Breast epithelium (tissue), 4 donors: Measurements from ENCODE around the gene TTLL13. TPM values are rescaled to one million over a fixed set of nuclear protein-coding genes. Genes with fewer than 3 reads are reported as not detected.
"Not testable (repeated sequence)": the region's sequence is repeated elsewhere in the genome, so short reads cannot be mapped to it uniquely, and the experiment has no call there.

Experiments used
- DNase-seq, 2 donors: peaks; one replicate each; pipeline ENCODE4 v3.0.0-alpha.2; 2019; ENCODE audit warnings: low spot score in 2 of 2
- H3K27ac ChIP-seq, 2 donors: fragments of 200-600 bp; sonication (generic) in 1 of 2; one replicate each; pipeline ENCODE4 v1.5.1; 2016 to 2019; ENCODE audit warnings: mild to moderate bottlenecking in 1 of 2
- H3K27me3 ChIP-seq, 2 donors: fragments of 200-600 bp; sonication (generic) in 1 of 2; one replicate each; pipeline versions ENCODE4 v1.5.1 to v1.6.0; 2017 to 2019; ENCODE audit warnings: control low read depth in 1 of 2, mild to moderate bottlenecking in 1 of 2
- H3K36me3 ChIP-seq: fragments of 200-600 bp; one replicate; pipeline ENCODE4 v1.5.1; 2019
- H3K4me1 ChIP-seq, 2 donors: fragments of 200-600 bp; sonication (generic); one replicate each; pipeline ENCODE4 v1.5.1; 2016 to 2019; ENCODE audit warnings: control low read depth in 1 of 2
- H3K4me3 ChIP-seq, 3 donors: fragments of 200-600 bp; sonication (generic); 1 replicate in 2 of 3; 2 replicates in 1 of 3; pipeline ENCODE4 v1.5.1; 2016 to 2019; ENCODE audit warnings: mild to moderate bottlenecking in 3 of 3, moderate library complexity in 2 of 3
- H3K9me3 ChIP-seq, 2 donors: fragments of 200-600 bp; sonication (generic) in 1 of 2; one replicate each; pipeline ENCODE4 v1.5.1; 2016 to 2019; ENCODE audit warnings: control low read depth in 1 of 2
- POLR2A ChIP-seq: fragments of 450-650 bp; IDR thresholded peaks from one replicate; pipeline ENCODE4 v1.6.1; 2016; ENCODE audit warnings: antibody characterized with exemption, mild to moderate bottlenecking, moderate library complexity
- POLR2AphosphoS5 ChIP-seq, 3 donors: sonication (generic); formaldehyde crosslinking; IDR thresholded peaks; one replicate each; pipeline ENCODE4 v1.6.1; 2017; ENCODE audit warnings: antibody characterized with exemption in 3 of 3
- intact Hi-C: fragments of 100-400 bp; cut with DNase I; formaldehyde crosslinking; loops from one replicate; pipeline ENCODE4 v1.15.1; 2023; ENCODE audit warnings: low total_unique reads
- total RNA-seq, 3 donors: library from RNA; depleted of rRNA; stranded (reverse); fragments of >200 nt; gene quantifications; one replicate each; pipeline ENCODE4 v1.1.0, GENCODE V29; 2016
- TF ChIP-seq, protein P1 (sequence below), 3 donors: fragments of 450-650 bp; IDR thresholded peaks; one replicate each; pipeline ENCODE4 v1.5.1; 2016 to 2017; ENCODE audit warnings: antibody characterized with exemption in 3 of 3, mild to moderate bottlenecking in 3 of 3, moderate library complexity in 3 of 3

The TTLL13 gene
- total RNA-seq, 3 donors from 2014 or later, result 0.15 TPM; not detected in 2

DNA sequence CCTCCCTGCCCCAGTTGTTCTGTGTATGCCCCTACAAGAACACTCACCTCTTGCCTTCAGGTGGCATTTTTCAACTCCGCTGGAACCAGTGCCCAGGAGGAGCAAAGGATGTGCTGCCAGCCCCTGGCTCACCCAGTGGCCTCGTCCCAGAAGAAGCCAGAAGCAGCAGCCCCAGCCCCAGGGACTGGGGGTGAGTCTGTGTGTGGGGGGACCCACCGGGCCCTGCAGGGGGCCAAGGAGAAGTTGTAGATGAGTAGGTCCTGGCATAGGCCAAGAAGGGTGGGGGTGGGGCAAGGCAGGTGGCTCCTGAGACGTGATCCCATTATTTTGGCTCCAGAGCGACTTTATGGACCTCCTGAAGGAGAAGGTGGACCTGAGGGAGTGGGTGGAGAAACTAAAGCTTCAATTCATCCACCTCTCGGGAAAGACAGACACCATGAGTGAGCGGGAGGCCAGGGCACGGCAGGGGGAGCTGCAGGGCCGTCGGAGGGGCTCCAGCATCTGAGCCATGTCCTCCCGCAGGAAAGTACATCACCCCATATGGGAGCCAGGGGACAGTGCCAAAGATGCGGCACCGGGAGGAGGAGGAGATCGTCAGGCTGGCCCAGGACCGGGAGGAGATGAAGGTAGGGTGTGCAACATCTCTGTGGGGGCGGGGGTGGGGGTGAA is 45.4 kb downstream of the TTLL13 start:
- Histone ChIP-seq H3K4me1 (no peaks in the 10 kb centered on the region), H3K27ac (no peak overlapping the region), H3K4me3 (no peak overlapping the region), H3K27me3 (no peaks in the 10 kb centered on the region), H3K36me3 (no peaks in the 10 kb centered on the region), H3K9me3 (no peaks in the 10 kb centered on the region)
- DNase-seq, result no peak
- intact Hi-C loops, result no loop called here
- TF ChIP-seq POLR2AphosphoS5 (IDR thresholded peaks at IDR 0.05), result no peak
- no peak for TF ChIP-seq POLR2A
- TF ChIP-seq, protein P1, sequence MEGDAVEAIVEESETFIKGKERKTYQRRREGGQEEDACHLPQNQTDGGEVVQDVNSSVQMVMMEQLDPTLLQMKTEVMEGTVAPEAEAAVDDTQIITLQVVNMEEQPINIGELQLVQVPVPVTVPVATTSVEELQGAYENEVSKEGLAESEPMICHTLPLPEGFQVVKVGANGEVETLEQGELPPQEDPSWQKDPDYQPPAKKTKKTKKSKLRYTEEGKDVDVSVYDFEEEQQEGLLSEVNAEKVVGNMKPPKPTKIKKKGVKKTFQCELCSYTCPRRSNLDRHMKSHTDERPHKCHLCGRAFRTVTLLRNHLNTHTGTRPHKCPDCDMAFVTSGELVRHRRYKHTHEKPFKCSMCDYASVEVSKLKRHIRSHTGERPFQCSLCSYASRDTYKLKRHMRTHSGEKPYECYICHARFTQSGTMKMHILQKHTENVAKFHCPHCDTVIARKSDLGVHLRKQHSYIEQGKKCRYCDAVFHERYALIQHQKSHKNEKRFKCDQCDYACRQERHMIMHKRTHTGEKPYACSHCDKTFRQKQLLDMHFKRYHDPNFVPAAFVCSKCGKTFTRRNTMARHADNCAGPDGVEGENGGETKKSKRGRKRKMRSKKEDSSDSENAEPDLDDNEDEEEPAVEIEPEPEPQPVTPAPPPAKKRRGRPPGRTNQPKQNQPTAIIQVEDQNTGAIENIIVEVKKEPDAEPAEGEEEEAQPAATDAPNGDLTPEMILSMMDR (IDR thresholded peaks at IDR 0.05), result no peak

DNA sequence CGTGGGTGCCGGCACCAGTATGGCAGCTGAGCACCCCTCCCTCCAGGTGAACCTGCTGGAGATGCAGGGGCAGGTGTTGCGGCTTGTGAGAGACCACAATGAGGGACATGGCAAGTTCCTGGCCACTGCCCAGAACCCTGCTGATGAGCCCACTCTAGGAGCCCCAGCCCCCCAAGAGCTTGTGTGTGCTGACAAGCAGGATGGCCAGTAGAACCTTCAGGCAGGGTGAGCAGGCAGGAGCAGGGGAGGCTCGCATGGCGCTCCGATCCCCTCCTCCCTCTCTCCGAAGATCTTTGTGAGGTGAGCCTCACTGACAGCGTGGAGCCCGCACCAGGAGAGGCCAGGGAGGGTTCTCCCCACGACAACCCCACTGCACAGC is 45.9 kb downstream of the TTLL13 start:
- H3K9me3 ChIP-seq, result no peaks in the 10 kb centered on the region
- TF ChIP-seq, protein P1 (IDR thresholded peaks at IDR 0.05), result no peak
- no peak for TF ChIP-seq POLR2A
- no peak for TF ChIP-seq POLR2AphosphoS5 (IDR thresholded peaks at IDR 0.05)

DNA sequence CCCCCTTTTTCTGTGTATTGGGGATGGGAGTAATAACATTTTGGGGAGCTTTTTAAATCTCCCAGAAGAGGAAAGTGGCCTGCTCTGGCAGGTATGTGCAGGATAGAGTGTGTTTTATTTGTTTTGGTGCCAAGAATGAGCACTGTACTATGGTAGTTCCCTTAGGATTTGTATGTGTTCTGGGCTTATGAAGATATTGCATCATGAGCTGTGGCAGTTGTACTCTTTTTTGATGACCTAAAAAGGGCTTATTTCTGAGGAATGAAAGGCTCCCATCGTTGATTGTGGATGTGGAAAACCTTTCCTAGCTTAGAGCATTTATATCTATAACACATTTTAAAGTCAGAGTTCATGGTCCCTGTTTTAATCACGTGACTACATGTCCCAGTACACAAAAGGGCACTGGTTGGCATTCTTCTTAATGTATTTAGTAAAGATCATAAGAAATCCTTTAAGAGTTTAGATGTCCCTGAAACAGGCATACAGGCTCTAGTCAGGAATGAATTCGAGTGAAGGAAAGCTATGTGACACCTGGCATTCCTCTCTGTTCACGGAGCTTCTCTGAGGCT is 47.0 kb downstream of the TTLL13 start:
- H3K4me3 ChIP-seq, H3K9me3 ChIP-seq, H3K36me3 ChIP-seq, H3K27ac ChIP-seq, H3K4me1 ChIP-seq, H3K27me3 ChIP-seq, DNase-seq, intact Hi-C loops: not testable (repeated sequence)

More for the DNA sequence above, 45.9 kb downstream of the TTLL13 start:
- no peak overlapping the region for H3K4me3 ChIP-seq
- H3K36me3 ChIP-seq, result no peaks in the 10 kb centered on the region
- H3K27ac ChIP-seq, result no peak overlapping the region
- no peaks in the 10 kb centered on the region for H3K27me3 ChIP-seq
- no peaks in the 10 kb centered on the region for H3K4me1 ChIP-seq
- DNase-seq, result no peak
- intact Hi-C loops, result no loop called here

DNA sequence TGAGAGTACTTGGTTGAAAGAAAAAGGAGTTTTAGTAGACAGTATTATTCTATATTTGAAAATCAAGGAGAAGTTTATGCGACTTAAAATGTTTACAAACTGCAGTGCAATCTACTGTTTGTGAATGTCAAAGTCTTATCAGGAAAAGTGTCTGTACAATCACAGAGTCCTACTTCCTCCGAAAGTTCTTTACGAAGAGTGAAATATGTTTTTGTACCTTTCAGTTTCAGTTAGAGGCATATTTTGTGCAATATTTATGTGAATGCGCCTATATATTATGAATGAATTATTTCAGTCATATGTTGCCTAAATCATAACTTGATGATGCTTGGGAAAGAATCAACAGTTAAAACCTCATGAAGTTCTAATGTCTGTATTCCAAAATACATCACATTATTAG is 47.7 kb downstream of the TTLL13 start:
- Histone ChIP-seq H3K4me3 (no peak overlapping the region), H3K36me3 (no peaks in the 10 kb centered on the region), H3K27ac (no peak overlapping the region), H3K9me3 (no peaks in the 10 kb centered on the region), H3K27me3 (no peaks in the 10 kb centered on the region), H3K4me1 (no peaks in the 10 kb centered on the region)
- TF ChIP-seq POLR2A (no peak), POLR2AphosphoS5 (IDR thresholded peaks at IDR 0.05) (no peak)
- TF ChIP-seq, protein P1 (IDR thresholded peaks at IDR 0.05), result no peak
- intact Hi-C loops, result no loop called here
- no peak for DNase-seq

DNA sequence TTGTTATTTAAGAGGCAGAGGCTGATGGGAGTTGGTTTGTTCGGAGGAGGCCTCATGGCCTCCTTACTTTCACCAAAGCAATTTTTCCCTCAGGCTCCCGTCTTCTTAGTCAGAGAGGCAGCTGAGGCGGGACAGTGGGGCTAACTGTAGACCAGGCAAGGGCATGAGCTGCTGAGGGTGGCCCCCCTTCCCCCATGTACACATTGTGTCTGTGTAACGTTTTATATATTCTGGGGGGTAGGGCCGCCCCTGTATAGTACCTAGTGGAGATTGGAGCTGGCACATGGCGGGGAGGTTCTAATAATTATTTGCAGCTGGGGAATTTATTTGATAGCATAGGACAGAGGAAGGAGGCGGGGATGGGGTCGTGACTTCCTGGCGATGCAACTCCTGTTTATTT is 51.2 kb downstream of the TTLL13 start:
- Histone ChIP-seq H3K9me3 (no peaks in the 10 kb centered on the region), H3K4me1 (no peaks in the 10 kb centered on the region), H3K27me3 (no peaks in the 10 kb centered on the region), H3K36me3 (no peaks in the 10 kb centered on the region), H3K4me3 (no peak overlapping the region), H3K27ac (no peak overlapping the region)
- intact Hi-C loops, result no loop called here
- TF ChIP-seq, protein P1 (IDR thresholded peaks at IDR 0.05), result no peak
- TF ChIP-seq POLR2A (no peak), POLR2AphosphoS5 (IDR thresholded peaks at IDR 0.05) (no peak)
- no peak for DNase-seq
